DND-41 (cell line): ENCODE measurements around the gene GLT6D1.

ENCODE experiments used
- EZH2 ChIP-seq: IDR thresholded peaks from 3 replicates; pipeline ENCODE4 v1.6.1; 2012; ENCODE audit warnings: borderline replicate concordance, low read depth, mild to moderate bottlenecking, moderate library complexity, low read length, inconsistent platforms; ENCODE audit not compliant: severe bottlenecking
- TF ChIP-seq, protein P1 (sequence below): IDR thresholded peaks from 2 replicates; pipeline ENCODE4 v1.5.1; 2012; ENCODE audit warnings: borderline replicate concordance, low read length, moderate library complexity, mild to moderate bottlenecking; ENCODE audit not compliant: poor library complexity, severe bottlenecking; ENCODE audit errors: extremely low read depth

DNA sequence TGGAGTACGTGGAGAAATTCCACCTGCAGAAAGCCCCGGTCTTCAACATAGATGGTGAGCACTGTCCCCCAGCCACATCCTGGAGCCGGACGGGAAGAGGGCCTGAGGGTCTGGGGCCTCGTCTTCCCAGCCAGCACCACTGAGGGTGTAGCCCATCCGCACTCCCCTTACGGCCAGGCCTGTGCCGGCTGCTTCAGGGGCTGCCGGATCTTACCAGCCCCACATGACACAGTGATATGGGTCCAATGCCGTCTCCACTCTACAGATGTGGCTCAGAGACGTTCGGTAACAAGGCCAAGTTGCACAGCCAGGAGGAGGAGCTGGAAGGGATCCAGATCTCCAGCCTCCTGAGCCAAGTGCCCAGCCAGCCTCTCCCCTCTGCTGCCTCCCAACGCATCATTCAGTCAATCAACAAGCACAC is 21.3 kb downstream of the GLT6D1 start:
- TF ChIP-seq EZH2, result no peak
- TF ChIP-seq, protein P1, sequence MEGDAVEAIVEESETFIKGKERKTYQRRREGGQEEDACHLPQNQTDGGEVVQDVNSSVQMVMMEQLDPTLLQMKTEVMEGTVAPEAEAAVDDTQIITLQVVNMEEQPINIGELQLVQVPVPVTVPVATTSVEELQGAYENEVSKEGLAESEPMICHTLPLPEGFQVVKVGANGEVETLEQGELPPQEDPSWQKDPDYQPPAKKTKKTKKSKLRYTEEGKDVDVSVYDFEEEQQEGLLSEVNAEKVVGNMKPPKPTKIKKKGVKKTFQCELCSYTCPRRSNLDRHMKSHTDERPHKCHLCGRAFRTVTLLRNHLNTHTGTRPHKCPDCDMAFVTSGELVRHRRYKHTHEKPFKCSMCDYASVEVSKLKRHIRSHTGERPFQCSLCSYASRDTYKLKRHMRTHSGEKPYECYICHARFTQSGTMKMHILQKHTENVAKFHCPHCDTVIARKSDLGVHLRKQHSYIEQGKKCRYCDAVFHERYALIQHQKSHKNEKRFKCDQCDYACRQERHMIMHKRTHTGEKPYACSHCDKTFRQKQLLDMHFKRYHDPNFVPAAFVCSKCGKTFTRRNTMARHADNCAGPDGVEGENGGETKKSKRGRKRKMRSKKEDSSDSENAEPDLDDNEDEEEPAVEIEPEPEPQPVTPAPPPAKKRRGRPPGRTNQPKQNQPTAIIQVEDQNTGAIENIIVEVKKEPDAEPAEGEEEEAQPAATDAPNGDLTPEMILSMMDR, result no peak
